Gastrocnemius medialis (tissue), 4 donors: Measurements from ENCODE around the gene CCDC40. TPM values are rescaled to one million over a fixed set of nuclear protein-coding genes. Genes with fewer than 3 reads are reported as not detected.

ENCODE experiments used
- ATAC-seq, 2 donors: fragments of 150-250 bp; one replicate each; pipeline ENCODE4 v1.9.1; 2016
- DNase-seq, 2 donors: peaks; one replicate each; pipeline ENCODE4 v3.0.0-alpha.2; 2019
- H3K27ac ChIP-seq, 4 donors: fragments of 200-600 bp; sonication (generic); 1 replicate in 1 of 4; 2 replicates in 3 of 4; pipeline ENCODE4 v1.5.1; 2016 to 2018; ENCODE audit warnings: mild to moderate bottlenecking in 2 of 4, moderate library complexity in 1 of 4
- H3K27me3 ChIP-seq, 3 donors: fragments of 200-600 bp; sonication (generic) in 2 of 3; 1 replicate in 1 of 3; 2 replicates in 2 of 3; pipeline versions ENCODE4 v1.5.1 to v1.6.0; 2016 to 2019; ENCODE audit warnings: mild to moderate bottlenecking in 1 of 3, moderate library complexity in 1 of 3
- H3K36me3 ChIP-seq, 2 donors: fragments of 200-600 bp; sonication (generic) in 1 of 2; one replicate each; pipeline ENCODE4 v1.5.1; 2017 to 2018
- H3K4me1 ChIP-seq, 2 donors: fragments of 200-600 bp; sonication (generic) in 1 of 2; one replicate each; pipeline ENCODE4 v1.5.1; 2016 to 2017; ENCODE audit warnings: mild to moderate bottlenecking in 2 of 2
- H3K4me3 ChIP-seq, 4 donors: fragments of 200-600 bp; sonication (generic) in 3 of 4; 1 replicate in 1 of 4; 2 replicates in 3 of 4; pipeline ENCODE4 v1.5.1; 2016 to 2019; ENCODE audit warnings: mild to moderate bottlenecking in 2 of 4
- H3K9me3 ChIP-seq, 3 donors: fragments of 200-600 bp; sonication (generic) in 2 of 3; 1 replicate in 1 of 3; 2 replicates in 2 of 3; pipeline ENCODE4 v1.5.1; 2016 to 2019
- CTCF ChIP-seq, 5 experiments: fragments of 450-650 bp in 3 of 5; fragments of 200-600 bp in 2 of 5; sonication (generic) in 2 of 5; IDR thresholded peaks in 4 of 5; conservative IDR thresholded peaks in 1 of 5; 1 replicate in 4 of 5; 2 replicates in 1 of 5; pipeline ENCODE4 v1.5.1; 2016 to 2019; ENCODE audit warnings: antibody characterized with exemption in 5 of 5, mild to moderate bottlenecking in 3 of 5, moderate library complexity in 3 of 5
- POLR2A ChIP-seq, 2 donors: fragments of 450-650 bp; IDR thresholded peaks; one replicate each; pipeline ENCODE4 v1.6.1; 2017; ENCODE audit warnings: antibody characterized with exemption in 2 of 2, mild to moderate bottlenecking in 2 of 2, moderate library complexity in 2 of 2
- in situ Hi-C, 4 donors: fragments of 200-750 bp; cut with MboI; loops; one replicate each; pipeline versions ENCODE4 v1.15.0 to v1.8.0; 2017; ENCODE audit warnings: low sequenced_read_pairs in 4 of 4
- intact Hi-C: fragments of 100-400 bp; cut with DNase I; formaldehyde crosslinking; loops from one replicate; pipeline ENCODE4 v1.15.1; 2023; ENCODE audit warnings: low total_unique reads
- total RNA-seq, 4 donors: library from RNA; depleted of rRNA; stranded (reverse); fragments of >200 nt; gene quantifications; one replicate each; pipeline versions ENCODE4 v1.1.0 to v1.2.3, GENCODE V29; 2016

The CCDC40 gene
- total RNA-seq, 4 donors from 2014 or later: 0.18 to 2.1 (median 1.1) TPM

GRCh38 chr17:80058311-80058955 lies 22.0 kb downstream of the CCDC40 start:
- H3K4me3 ChIP-seq: no peak overlapping the region
- intact Hi-C loops: no loop called here
- H3K27ac ChIP-seq: no peak overlapping the region
- H3K27me3 ChIP-seq: no peaks in the 10 kb centered on the region
- peaks cover under 1 to 2% of the 10 kb centered on the region in 2 donors for H3K4me1 ChIP-seq
- ATAC-seq (no peak), DNase-seq (no peak)
- in situ Hi-C loops: no loop called here
- TF ChIP-seq POLR2A (IDR thresholded peaks at IDR 0.05) (no peak), CTCF (IDR thresholded peaks at IDR 0.05 in 4 of 5, conservative IDR thresholded peaks at IDR 0.05 in 1 of 5) (no peak)
- H3K9me3 ChIP-seq: no peaks in the 10 kb centered on the region
- H3K36me3 ChIP-seq: no peaks in the 10 kb centered on the region

GRCh38 chr17:80060644-80061043 lies 24.2 kb downstream of the CCDC40 start:
- Histone ChIP-seq H3K4me1 (peaks cover 6 to 12% of the 10 kb centered on the region in 2 donors), H3K9me3 (no peaks in the 10 kb centered on the region), H3K27me3 (no peaks in the 10 kb centered on the region), H3K27ac (no peak overlapping the region), H3K4me3 (no peak overlapping the region), H3K36me3 (no peaks in the 10 kb centered on the region)
- intact Hi-C loops (no loop called here), in situ Hi-C loops (no loop called here)
- no peak for TF ChIP-seq POLR2A (IDR thresholded peaks at IDR 0.05)
- no peak for TF ChIP-seq CTCF (IDR thresholded peaks at IDR 0.05 in 4 of 5, conservative IDR thresholded peaks at IDR 0.05 in 1 of 5)
- DNase-seq (no peak), ATAC-seq (no peak)

- no peaks in the 10 kb centered on the region for H3K27me3 ChIP-seq
- in situ Hi-C loops: no loop called here
Observed at GRCh38 chr17:80061421-80061820, 25.0 kb downstream of the CCDC40 start.

GRCh38 chr17:80063830-80064585 lies 27.6 kb downstream of the CCDC40 start:
- no peaks in the 10 kb centered on the region for H3K36me3 ChIP-seq
- no peaks in the 10 kb centered on the region for H3K27me3 ChIP-seq
- no peak overlapping the region for H3K4me3 ChIP-seq
- intact Hi-C loops: no loop called here
- H3K4me1 ChIP-seq: peaks cover 12 to 16% of the 10 kb centered on the region in 2 donors
- no peaks in the 10 kb centered on the region for H3K9me3 ChIP-seq
- ATAC-seq (peak; percentile 92 to 94), DNase-seq (peak; percentile 75 to 91)
- TF ChIP-seq POLR2A (IDR thresholded peaks at IDR 0.05) (peak in 1 of 2 donors; percentile 52), CTCF (IDR thresholded peaks at IDR 0.05 in 4 of 5, conservative IDR thresholded peaks at IDR 0.05 in 1 of 5) (no peak)
- H3K27ac ChIP-seq: peak overlapping the region; percentile 71 to 83 (median 76)
- in situ Hi-C loops: no loop called here

More at GRCh38 chr17:80061421-80061820, 25.0 kb downstream of the CCDC40 start:
- H3K9me3 ChIP-seq: no peaks in the 10 kb centered on the region
- H3K4me1 ChIP-seq: peaks cover 6 to 12% of the 10 kb centered on the region in 2 donors
- DNase-seq: no peak
- intact Hi-C loops: no loop called here
- no peak for TF ChIP-seq CTCF (IDR thresholded peaks at IDR 0.05 in 4 of 5, conservative IDR thresholded peaks at IDR 0.05 in 1 of 5)
- no peak for TF ChIP-seq POLR2A (IDR thresholded peaks at IDR 0.05)
- no peak for ATAC-seq
- H3K27ac ChIP-seq: no peak overlapping the region
- H3K4me3 ChIP-seq: no peak overlapping the region
- no peaks in the 10 kb centered on the region for H3K36me3 ChIP-seq
